ENCODE measurements around the gene FTO.
"Not testable (repeated sequence)": the region's sequence is repeated elsewhere in the genome, so short reads cannot be mapped to it uniquely, and the experiment has no call there.

FTO gene

GRCh38 chr16:53827741-53828140 lies 123.8 kb downstream of the FTO start:
- DNase-seq (ENCODE audit: low spot score) = peak; percentile 59

- no peak for DNase-seq (ENCODE audit: low spot score)
Measured at GRCh38 chr16:53829186-53829747, 125.3 kb downstream of the FTO start.

DNA sequence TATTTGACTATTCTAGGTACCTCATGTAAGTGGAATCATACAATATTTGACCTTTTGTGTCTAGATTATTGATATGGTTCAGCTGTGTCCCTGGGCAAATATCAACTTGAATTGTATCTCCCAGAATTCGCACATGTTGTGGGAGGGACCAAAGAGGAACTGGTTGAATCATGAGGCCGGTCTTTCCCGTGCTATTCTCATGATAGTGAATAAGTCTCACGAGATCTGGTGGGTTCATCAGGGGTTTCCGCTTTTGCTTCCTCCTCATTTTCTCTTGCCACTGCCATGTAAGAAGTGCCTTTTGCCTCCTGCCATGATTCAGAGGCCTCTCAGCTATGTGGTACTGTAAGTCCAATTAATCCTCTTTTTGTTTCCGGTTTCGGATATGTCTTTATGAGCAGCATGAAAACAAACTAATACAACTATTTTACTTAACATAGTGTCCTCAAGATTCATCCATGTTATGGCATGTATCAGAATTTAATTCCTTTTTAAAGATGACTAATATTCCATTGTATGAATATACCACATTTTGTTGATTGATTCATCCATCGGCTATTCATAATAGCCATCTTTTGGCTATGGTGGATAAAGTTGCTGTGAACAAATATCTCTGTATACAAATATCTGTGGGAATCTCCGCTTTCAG lies 129.1 kb downstream of the FTO start:
- no peak for DNase-seq (ENCODE audit: low spot score)

GRCh38 chr16:53836142-53836541 lies 132.2 kb downstream of the FTO start:
- DNase-seq (ENCODE audit: low spot score) = no peak

GRCh38 chr16:53836680-53837079 lies 132.7 kb downstream of the FTO start:
- DNase-seq (ENCODE audit: low spot score) = no peak

GRCh38 chr16:53837426-53837825 lies 133.5 kb downstream of the FTO start:
- DNase-seq (ENCODE audit: low spot score) = no peak

DNA sequence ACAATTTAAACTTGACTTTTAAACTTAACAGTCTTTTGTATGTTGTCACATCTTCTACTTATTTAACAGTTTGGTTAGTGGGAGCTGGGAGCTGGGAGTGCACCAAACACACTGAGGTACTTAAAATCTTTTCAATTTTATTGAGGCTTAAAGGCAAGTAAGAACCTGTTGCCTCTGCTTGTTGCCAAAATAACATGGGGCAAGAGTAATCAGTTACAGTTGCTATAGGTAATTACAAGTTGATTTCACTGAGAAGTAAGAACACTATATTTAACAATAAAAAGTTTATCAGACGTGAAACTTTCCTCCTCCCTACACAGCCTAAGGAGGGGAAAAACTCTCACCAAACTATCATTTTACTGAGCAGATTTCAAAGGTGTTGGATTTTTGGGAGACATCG lies 135.2 kb downstream of the FTO start:
- no peak for DNase-seq (ENCODE audit: low spot score)

DNA sequence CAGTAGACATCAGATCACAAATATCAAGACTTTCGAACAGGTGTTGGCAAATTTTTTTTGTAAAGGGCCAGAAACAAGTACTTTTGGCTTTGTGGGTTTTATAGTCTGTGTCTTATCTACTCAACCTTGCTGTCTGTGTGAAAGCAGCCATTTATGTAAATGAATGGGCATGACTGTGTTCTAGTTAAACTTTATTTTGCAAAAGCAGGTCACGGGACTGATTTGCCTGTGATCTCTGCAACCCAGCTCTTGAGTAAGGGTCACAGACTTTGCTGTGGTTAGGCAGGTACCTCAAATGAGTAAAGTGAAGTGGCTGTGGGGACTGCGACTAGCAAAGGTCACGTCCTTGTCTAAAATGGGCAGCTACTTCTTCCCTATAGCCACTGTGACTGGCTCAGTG lies 136.5 kb downstream of the FTO start:
- DNase-seq (ENCODE audit: low spot score) = no peak

DNA sequence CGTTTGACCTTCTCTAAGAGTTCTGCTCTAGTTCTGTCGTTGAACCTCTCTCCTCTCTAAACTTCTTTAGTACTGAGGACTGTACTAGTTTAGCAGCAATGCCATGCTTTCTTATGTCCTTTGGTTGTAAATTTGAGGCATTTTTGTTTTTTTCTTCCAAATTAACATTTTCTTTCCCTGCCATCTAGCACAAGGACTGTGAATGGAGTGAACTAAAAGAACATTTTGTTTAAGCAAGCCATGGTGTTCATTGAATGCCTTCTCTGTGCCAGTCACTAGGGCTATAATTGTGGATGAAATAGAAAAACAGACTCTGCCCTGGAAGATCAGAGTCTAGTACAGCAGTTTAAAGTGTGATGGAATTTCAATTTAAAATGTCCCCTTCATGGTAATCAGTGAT lies 137.9 kb downstream of the FTO start:
- peak; percentile 64 for DNase-seq (ENCODE audit: low spot score)

DNA sequence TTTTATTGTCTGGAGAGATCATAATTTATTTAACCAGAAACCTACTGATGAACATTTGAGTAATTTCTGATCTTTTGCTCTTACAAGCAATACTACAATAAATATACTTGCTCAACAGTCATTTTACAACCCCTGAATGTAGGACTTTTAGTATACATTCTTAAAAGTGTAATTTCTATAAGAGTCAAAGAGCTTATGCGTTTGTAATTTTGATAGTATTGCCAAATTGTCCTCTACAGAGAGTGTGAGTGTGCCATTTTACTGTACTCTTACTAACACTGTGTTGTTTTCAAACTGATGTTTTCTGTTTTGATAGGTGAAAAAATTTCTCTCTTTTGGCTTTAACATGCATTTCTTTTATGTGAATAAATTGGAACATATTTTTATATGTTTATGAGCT lies 139.1 kb downstream of the FTO start:
- DNase-seq (ENCODE audit: low spot score) = no peak

- peak; percentile 78 for DNase-seq (ENCODE audit: low spot score)
Measured at GRCh38 chr16:53844804-53845203, 140.8 kb downstream of the FTO start.

DNA sequence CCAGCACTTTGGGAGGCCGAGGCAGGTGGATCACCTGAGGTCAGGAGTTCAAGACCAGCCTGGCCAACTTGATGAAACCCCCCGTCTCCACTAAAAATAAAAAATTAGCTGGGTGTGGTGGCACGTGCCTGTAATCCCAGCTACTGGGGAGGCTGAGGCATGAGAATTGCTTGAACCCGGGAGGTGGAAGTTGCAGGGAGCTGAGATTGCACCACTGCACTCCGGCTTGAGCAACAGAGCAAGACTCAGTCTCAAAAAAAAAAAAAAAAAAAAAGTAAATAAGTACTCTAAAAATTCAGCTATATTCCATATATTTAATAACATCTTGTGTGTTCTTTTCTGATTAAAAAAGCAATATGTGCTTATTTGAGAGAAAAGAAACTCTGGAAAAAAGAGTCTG lies 142.6 kb downstream of the FTO start:
- not testable (repeated sequence) for DNase-seq (ENCODE audit: low spot score)

- no peak for DNase-seq (ENCODE audit: low spot score)
Measured at GRCh38 chr16:53846971-53847370, 143.0 kb downstream of the FTO start.

DNA sequence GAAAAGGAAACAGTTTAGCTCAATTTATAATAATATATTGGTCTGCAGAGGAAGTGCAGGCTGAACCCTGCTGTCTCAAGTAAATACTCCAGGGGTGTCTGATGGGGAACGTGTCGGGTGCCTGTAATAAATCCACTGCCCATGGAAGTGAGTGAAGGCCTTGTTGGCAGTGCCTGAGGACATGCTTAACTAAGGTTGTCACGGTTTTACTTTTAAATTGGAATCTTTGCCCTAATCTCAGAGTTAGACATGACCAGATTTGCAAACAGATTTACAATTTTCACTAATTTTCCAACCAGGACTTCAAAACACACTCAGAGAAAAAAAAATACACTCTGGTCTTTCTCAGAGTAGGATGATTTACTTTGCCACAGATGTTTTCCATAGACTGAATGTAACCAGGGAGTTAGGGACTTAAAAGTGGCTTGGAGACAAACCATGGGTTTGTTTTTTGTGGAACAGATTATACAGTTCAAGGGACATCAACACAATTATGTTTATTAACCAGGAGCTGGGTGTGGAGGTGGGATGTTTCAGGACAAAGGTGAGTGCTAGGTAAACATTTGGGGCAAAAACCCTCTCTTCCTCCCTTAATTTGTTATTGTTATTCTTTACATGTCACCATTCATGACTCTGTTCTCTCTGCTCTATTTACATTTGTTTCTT lies 144.5 kb downstream of the FTO start:
- DNase-seq (ENCODE audit: low spot score) = no peak

DNA sequence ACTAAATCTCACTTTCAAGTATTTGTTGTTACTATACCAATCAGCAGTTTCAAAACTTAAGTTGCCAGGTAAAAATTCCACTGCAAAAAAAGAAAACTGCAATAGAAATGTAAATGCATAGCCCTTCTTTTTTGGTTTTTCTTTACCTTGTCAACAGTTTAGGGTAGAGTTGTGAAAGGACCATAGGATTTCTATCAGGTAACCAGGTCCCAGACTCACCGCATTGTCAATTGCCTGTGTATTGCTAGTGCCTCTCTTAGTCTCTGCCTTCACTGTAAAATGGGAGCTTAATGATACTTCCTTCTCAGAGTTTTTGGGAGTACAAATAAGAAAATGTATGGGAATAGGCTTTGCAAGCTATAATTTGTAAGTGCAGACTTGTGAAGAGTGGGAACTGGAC lies 145.0 kb downstream of the FTO start:
- DNase-seq (ENCODE audit: low spot score) = no peak

DNA sequence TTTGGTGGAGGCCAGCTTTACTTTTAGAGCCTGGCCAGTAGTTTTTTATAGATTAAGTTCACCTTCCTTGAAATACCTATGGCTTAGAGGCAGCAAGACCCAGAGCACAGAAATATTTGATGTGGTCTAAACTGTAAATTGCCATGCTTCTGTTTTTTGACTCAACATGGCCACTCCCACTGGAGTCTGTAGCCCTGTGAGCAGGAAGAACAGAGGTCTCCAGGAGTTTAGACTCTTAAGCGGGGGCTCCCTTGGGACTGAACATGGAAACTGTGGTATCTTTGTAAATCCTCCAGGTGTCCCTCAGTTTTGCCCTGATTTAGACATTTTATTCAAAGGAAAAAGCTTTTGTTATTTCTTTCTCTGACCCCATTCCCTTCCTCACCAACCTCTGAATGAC lies 145.6 kb downstream of the FTO start:
- DNase-seq (ENCODE audit: low spot score) = no peak

DNA sequence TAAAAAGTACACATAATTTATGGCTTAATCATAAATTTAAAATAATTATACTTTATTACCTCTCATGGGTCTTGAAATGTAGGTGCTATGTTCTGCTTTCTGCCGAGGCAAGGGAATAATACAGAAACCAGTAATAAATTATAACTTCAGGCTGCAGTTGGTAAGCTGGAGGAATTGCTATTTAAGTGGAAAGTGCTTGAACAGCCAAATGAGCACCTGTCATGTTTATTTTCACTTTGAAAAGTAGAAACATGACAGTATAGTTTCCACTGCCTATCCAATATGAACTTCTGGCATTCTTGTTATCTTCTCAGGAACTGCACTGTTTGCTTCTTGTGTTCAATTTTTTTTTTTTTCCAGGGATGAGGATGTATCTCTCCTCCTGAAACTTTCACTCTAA lies 146.0 kb downstream of the FTO start:
- no peak for DNase-seq (ENCODE audit: low spot score)

DNA sequence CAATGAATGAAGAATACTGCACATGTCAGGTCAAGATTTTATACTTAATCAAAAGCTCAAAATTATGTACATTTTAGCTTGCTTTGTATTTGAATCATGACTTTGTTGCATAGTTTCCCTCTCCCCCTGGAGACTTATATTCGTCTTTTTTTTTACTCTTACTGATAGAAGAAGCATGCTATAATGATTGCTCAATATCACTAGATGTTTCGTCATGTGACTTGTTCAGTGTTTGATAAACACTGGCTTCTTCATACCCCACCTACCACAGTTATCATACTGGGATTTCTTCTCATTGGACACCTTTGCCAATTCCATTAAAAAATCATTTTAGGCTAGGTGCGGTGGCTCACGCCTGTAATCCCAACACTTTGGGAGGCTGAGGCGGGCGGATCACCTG lies 148.7 kb downstream of the FTO start:
- DNase-seq (ENCODE audit: low spot score) = no peak

DNA sequence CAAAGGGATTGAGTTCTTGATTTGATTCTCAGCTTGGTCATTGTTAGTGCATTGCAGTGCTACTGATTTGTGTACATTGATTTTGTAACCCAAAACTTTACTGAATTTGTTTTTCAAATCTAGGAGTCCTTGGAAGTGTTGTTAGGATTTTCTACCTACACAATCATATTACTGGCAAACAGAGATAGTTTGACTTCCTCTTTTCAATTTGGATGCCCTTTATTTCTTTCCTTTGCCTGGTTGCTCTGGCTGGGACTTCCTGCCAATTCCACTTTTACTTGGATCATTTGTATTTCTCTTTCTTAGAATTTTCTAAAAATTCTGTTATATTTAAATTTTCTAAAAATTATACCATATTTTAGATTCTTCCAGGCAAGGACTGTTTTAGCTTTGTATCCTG lies 151.1 kb downstream of the FTO start:
- no peak for DNase-seq (ENCODE audit: low spot score)

DNA sequence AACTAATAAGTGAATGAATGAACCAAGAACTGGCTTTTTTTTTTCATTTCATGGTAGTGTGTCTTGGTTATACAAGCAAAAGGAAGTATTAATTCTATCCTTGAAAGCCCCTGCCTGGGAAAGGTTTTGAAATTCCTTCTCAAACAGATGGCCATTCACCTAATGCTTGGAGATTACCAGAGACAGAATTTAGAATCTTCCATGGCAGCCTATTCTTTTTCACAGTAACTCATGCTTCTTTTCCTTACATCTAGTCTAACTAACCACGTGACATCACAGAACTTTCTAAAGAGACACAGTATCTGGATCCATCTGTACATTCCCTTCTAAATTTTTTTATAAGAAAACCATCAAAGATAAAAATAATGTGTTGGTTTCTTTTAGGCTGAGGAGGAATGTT lies 151.6 kb downstream of the FTO start:
- no peak for DNase-seq (ENCODE audit: low spot score)

DNA sequence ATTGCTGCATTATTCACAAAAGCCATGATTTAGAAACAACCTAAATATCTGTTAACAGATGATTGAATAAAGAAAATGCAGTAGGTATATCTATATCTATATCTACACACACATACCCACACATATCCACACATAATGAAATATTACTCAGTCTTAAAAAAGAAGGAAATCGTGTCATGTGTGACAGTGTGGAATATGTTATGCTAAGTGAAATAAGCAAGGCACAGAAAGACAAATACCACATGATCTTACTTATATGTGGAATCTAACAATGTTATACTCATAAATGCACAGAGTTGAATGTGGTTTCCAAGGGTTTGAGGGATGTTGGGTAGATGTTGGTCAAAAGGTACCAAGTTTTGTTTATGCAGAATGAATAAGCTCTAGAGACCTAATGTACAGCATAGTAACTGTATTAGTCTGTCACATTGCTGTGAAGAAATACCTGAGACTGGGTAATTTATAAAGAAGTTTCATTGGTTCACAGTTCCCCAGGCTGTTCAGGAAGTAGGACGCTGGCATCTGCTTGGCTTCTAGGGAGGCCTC lies 156.1 kb downstream of the FTO start:
- DNase-seq (ENCODE audit: low spot score) = no peak

DNA sequence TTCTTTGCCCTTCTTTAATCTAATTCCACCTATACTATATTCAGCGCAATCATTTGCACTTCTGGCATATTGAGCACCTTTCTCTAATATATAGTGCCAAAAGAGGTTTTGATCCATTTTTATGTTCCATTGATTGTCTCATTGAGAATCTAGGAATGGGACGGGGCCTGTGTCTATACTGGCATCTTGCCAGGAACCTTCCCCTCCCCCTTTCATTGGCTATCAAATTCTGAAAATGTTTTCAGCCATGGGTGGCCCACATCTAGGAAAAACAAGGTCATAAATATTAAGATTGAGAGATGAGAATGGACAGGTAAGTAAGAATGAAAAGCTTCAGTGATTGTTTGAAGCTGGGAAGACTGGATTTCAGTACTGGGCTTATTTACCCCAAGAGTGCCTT lies 159.9 kb downstream of the FTO start:
- no peak for DNase-seq (ENCODE audit: low spot score)

GRCh38 chr16:53864819-53865493 lies 161.0 kb downstream of the FTO start:
- no peak for DNase-seq (ENCODE audit: low spot score)

Data from globus pallidus (tissue), 1 donor.